Body of pancreas (tissue), 4 donors: ENCODE data around the gene CYB561D2. TPM values are rescaled to one million over a fixed set of nuclear protein-coding genes. Genes with fewer than 3 reads are reported as not detected.

Experiments used
- ATAC-seq: fragments of 150-250 bp; one replicate; pipeline ENCODE4 v1.9.1; 2016
- DNase-seq, 4 donors: peaks; one replicate each; pipeline ENCODE4 v3.0.0-alpha.2; 2019
- H3K27ac ChIP-seq, 4 donors: fragments of 200-600 bp; sonication (generic); 1 replicate in 3 of 4; 2 replicates in 1 of 4; pipeline versions ENCODE4 v1.5.1 to v1.6.1; 2016 to 2019; ENCODE audit warnings: mild to moderate bottlenecking in 1 of 4, mixed read lengths in 1 of 4, moderate library complexity in 1 of 4
- H3K27me3 ChIP-seq, 2 donors: fragments of 200-600 bp; sonication (generic); one replicate each; pipeline ENCODE4 v1.6.0; 2016; ENCODE audit warnings: mild to moderate bottlenecking in 1 of 2
- H3K36me3 ChIP-seq, 2 donors: fragments of 200-600 bp; sonication (generic); replicated peaks in 1 of 2; 2 replicates each; pipeline ENCODE4 v1.5.1; 2016; ENCODE audit warnings: low read depth in 2 of 2; ENCODE audit not compliant: insufficient read depth in 1 of 2
- H3K4me1 ChIP-seq: fragments of 200-600 bp; sonication (generic); one replicate; pipeline ENCODE4 v1.6.0; 2016
- H3K4me3 ChIP-seq, 2 donors: fragments of 200-600 bp; sonication (generic); 1 replicate in 1 of 2; 2 replicates in 1 of 2; pipeline ENCODE4 v1.5.1; 2016 to 2019
- H3K9me3 ChIP-seq, 3 donors: fragments of 200-600 bp; sonication (generic); 1 replicate in 2 of 3; 2 replicates in 1 of 3; pipeline ENCODE4 v1.5.1; 2016
- POLR2A ChIP-seq, 3 donors: fragments of 450-650 bp; IDR thresholded peaks; one replicate each; pipeline ENCODE4 v1.6.1; 2016; ENCODE audit warnings: antibody characterized with exemption in 3 of 3, mild to moderate bottlenecking in 2 of 3
- WGBS, 2 donors: methylation state at CpG; one replicate each; pipeline ENCODE4 v1.1.5; 2017; 5-methylcytosine and 5-hydroxymethylcytosine counted together
- intact Hi-C: fragments of 100-400 bp; cut with DNase I; formaldehyde crosslinking; loops from one replicate; pipeline ENCODE4 v1.15.1; 2023
- total RNA-seq, 2 donors: library from RNA; depleted of rRNA; stranded (reverse); fragments of >200 nt; gene quantifications; one replicate each; pipeline ENCODE4 v1.1.0, GENCODE V29; 2016
- TF ChIP-seq, protein P1 (sequence below), 7 experiments: fragments of 450-650 bp in 4 of 7; fragments of 200-600 bp in 3 of 7; sonication (generic) in 3 of 7; IDR thresholded peaks; one replicate each; pipeline ENCODE4 v1.5.1; 2016 to 2019; ENCODE audit warnings: antibody characterized with exemption in 7 of 7

Gene CYB561D2
- total RNA-seq, 2 donors from 2014 or later: 11.4 to 29.0 TPM

- Histone ChIP-seq H3K4me3 (no peak overlapping the region), H3K27me3 (no peaks in the 10 kb centered on the region), H3K36me3 (peaks cover 7 to 23% of the 10 kb centered on the region in 2 donors), H3K4me1 (peaks cover 59% of the 10 kb centered on the region), H3K9me3 (no peaks in the 10 kb centered on the region), H3K27ac (no peak overlapping the region)
- WGBS, 2 donors: 93 to 97% methylated on average over 6 to 19 of the region's 19 CpGs
- TF ChIP-seq, protein P1, sequence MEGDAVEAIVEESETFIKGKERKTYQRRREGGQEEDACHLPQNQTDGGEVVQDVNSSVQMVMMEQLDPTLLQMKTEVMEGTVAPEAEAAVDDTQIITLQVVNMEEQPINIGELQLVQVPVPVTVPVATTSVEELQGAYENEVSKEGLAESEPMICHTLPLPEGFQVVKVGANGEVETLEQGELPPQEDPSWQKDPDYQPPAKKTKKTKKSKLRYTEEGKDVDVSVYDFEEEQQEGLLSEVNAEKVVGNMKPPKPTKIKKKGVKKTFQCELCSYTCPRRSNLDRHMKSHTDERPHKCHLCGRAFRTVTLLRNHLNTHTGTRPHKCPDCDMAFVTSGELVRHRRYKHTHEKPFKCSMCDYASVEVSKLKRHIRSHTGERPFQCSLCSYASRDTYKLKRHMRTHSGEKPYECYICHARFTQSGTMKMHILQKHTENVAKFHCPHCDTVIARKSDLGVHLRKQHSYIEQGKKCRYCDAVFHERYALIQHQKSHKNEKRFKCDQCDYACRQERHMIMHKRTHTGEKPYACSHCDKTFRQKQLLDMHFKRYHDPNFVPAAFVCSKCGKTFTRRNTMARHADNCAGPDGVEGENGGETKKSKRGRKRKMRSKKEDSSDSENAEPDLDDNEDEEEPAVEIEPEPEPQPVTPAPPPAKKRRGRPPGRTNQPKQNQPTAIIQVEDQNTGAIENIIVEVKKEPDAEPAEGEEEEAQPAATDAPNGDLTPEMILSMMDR (IDR thresholded peaks at IDR 0.05): no peak
- DNase-seq (no peak), ATAC-seq (no peak)
- intact Hi-C loops: no loop called here
Observed at GRCh38 chr3:50331364-50331907, 19.2 kb upstream of the CYB561D2 start.

DNA sequence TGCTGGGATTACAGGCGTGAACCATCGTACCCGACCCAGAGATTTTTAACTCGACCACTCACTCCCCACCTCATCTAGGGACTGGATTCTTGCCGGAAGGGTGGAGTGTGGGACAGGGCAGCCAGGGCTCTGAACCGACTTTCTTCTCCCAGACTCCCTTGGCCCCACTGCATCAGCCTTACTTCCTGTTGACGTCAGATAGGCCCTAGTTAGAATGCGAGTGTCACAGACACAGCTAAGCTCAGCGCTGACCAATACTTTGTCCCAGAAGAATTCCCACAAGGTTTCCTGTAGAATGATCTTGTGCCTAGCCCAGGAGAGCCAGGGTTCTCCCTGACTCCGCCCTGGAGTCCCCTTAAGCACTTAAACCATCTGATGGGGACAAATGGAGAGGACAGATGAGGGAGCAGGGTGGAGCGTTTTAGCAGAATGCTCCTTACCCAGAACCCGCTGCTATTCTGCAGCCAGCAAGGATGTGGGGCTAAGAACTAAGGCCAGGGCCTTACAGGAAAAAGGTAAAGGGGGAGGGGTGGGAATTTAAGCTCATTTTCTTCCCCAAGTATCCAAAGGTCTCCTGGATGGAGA is 16.8 kb upstream of the CYB561D2 start:
- Histone ChIP-seq H3K9me3 (no peaks in the 10 kb centered on the region), H3K36me3 (peaks cover 7 to 23% of the 10 kb centered on the region in 2 donors), H3K4me3 (no peak overlapping the region), H3K4me1 (peaks cover 53% of the 10 kb centered on the region), H3K27ac (peak overlapping the region; percentile 30 to 99 (median 94)), H3K27me3 (no peaks in the 10 kb centered on the region)
- ATAC-seq (no peak), DNase-seq (no peak)
- intact Hi-C loops: no loop called here
- peak in 2 of 3 donors; percentile 13 to 19 for TF ChIP-seq POLR2A (IDR thresholded peaks at IDR 0.05)
- TF ChIP-seq, protein P1 (IDR thresholded peaks at IDR 0.05): no peak
- WGBS, 2 donors: 58 to 64% methylated on average over 12 of the region's 12 CpGs

DNA sequence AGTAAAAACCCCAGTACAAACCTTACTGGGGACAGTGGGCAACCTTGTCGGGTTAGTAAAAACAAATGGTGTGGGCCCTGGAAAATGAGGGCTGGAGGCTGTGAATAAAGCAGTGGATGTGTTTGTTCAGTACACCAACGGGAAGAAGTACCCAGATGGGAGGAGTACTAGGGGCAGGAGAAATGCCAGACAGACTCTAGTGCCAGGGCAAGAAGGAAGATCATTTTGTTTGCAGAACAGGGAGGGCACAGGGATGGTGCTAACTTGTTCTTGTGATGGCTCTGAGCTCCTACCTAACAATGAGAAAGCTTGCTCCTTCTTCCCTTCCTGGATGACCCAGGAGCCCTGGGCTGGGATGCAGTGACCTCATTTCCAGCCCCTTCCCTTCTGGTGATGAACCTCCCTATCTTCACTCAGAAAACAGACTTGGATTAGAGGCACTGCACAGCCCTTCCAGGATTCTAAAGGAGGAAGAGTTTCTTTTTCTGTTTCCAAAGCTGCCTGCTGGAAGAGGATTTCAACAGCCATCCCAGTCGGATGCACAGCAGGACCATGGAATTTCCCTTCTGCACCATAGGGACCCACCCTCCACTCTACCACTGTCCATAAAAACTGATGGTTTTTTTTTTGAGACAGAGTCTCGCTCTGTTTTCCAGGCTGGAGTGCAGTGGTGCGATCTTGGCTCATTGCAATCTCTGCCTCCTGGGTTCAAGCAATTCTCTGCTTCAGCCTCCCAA is 16.2 kb upstream of the CYB561D2 start:
- no peak for TF ChIP-seq POLR2A (IDR thresholded peaks at IDR 0.05)
- Histone ChIP-seq H3K4me1 (peaks cover 48% of the 10 kb centered on the region), H3K9me3 (no peaks in the 10 kb centered on the region), H3K4me3 (no peak overlapping the region), H3K27ac (peak overlapping the region; percentile 30 to 99 (median 94)), H3K27me3 (no peaks in the 10 kb centered on the region), H3K36me3 (peaks cover 7 to 23% of the 10 kb centered on the region in 2 donors)
- 58 to 69% methylated on average over 5 of the region's 5 CpGs for WGBS, 2 donors
- intact Hi-C loops: no loop called here
- DNase-seq (no peak), ATAC-seq (no peak)

DNA sequence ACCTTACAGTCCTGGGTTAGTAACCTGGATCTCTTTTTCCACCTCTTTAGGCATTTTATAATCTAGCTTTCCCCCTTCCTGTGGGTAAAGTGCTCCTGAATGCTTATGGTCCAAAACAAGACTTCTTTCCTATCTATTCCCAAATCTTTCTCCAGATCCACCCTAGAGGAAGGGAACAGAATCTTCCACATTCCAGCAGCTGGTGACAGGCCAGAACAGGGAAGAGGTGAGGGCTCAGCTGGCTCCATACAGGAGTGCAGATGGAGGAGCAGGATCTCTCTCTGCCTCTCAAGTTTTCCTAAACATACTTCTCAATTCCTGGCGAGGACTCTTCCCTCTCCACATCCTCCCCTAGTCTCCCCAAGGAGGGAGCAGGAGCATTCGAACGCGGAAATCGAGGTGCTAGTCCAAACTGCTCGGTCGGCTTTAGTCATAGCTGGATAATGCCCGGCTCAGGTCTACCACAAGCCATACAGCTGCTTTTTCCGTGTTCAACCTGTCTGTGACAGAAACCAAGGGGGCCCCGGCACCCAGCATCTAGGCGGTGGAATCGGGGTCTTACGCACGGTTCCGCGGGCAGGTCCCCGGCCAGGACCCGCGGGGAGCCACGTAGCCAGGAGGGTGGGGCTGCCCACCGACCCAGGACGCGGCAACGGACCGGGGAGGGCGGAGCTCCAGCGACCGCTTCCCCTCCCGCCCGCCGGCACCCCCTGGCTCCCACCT is 14.0 kb upstream of the CYB561D2 start:
- peak overlapping the region; percentile 75 to 96 for H3K4me3 ChIP-seq
- H3K4me1 ChIP-seq: peaks cover 48% of the 10 kb centered on the region
- WGBS, 2 donors: 0 to 1% methylated on average over 7 to 23 of the region's 31 CpGs
- intact Hi-C loops: no loop called here
- H3K27me3 ChIP-seq: no peaks in the 10 kb centered on the region
- ATAC-seq (peak; percentile 5), DNase-seq (no peak)
- no peaks in the 10 kb centered on the region for H3K9me3 ChIP-seq
- H3K27ac ChIP-seq: peak overlapping the region; percentile 91 to 99 (median 98)
- TF ChIP-seq, protein P1 (IDR thresholded peaks at IDR 0.05): peak in 1 of 7 experiments; percentile 10
- no peak for TF ChIP-seq POLR2A (IDR thresholded peaks at IDR 0.05)
- H3K36me3 ChIP-seq: peaks cover 0 to 4% of the 10 kb centered on the region in 2 donors
